H1 (cell line): ENCODE measurements around the gene NRXN3. TPM values are rescaled to one million over a fixed set of nuclear protein-coding genes. Genes with fewer than 3 reads are reported as not detected.

Experiments used
- CTCF ChIA-PET: fragments of 300-600 bp; sonication (Branson Sonifier 250); formaldehyde crosslinking; loops from one replicate; lab custom pipeline; 2021; ENCODE audit not compliant: partially characterized antibody; lab: Charles Lee
- POLR2A ChIA-PET: fragments of 300-600 bp; sonication (Branson Sonifier 250); formaldehyde crosslinking; loops from one replicate; lab custom pipeline; 2021; ENCODE audit warnings: inconsistent platforms; ENCODE audit not compliant: partially characterized antibody; lab: Charles Lee
- DNase-seq, 2 experiments: peaks; one replicate each; pipeline versions ENCODE4 v3.0.0 to v3.0.0-alpha.2; 2010 to 2022; ENCODE audit warnings: low spot score in 2 of 2, low read depth in 1 of 2, mixed read lengths in 1 of 2
- FAIRE-seq: peaks from 2 replicates; lab custom pipeline; 2011; peaks lifted over from hg19 to GRCh38; lab: Jason Lieb, UNC
- H2AFZ ChIP-seq: 2 replicates; pipeline ENCODE4 v1.8.1; 2012; ENCODE audit warnings: low read length, inconsistent platforms
- H2AK5ac ChIP-seq: 2 replicates; pipeline ENCODE4 v1.6.1; 2013; ENCODE audit warnings: low read depth, low read length
- H2BK120ac ChIP-seq: replicated peaks from 2 replicates; pipeline ENCODE3; 2013; ENCODE audit warnings: low read depth, low read length, inconsistent platforms
- H2BK12ac ChIP-seq: 2 replicates; pipeline ENCODE4 v1.6.1; 2013; ENCODE audit warnings: low read depth, low read length
- H2BK15ac ChIP-seq: 2 replicates; pipeline ENCODE4 v1.6.1; 2013; ENCODE audit warnings: low read length
- H2BK20ac ChIP-seq: 2 replicates; pipeline ENCODE4 v1.6.1; 2013; ENCODE audit warnings: low read length
- H2BK5ac ChIP-seq: 2 replicates; pipeline ENCODE4 v1.6.1; 2013; ENCODE audit warnings: low read depth, low read length
- H3K14ac ChIP-seq: 2 replicates; pipeline ENCODE4 v1.6.1; 2013; ENCODE audit warnings: inconsistent platforms; ENCODE audit not compliant: insufficient read length
- H3K18ac ChIP-seq: 2 replicates; pipeline ENCODE4 v1.6.1; 2013; ENCODE audit warnings: low read length; ENCODE audit errors: extremely low read depth
- H3K23ac ChIP-seq: 2 replicates; pipeline ENCODE4 v1.6.1; 2013; ENCODE audit warnings: inconsistent platforms; ENCODE audit not compliant: insufficient read length
- H3K23me2 ChIP-seq: 2 replicates; pipeline ENCODE4 v1.6.1; 2013; ENCODE audit warnings: low read depth, low read length
- H3K27ac ChIP-seq: 2 replicates; pipeline ENCODE4 v1.6.1; 2011; ENCODE audit warnings: low read depth, low read length, inconsistent platforms
- H3K27me3 ChIP-seq, 4 experiments: replicated peaks in 1 of 4; 1 replicate in 1 of 4; 2 replicates in 3 of 4; pipeline versions ENCODE4 v1.6.1 to v1.8.1; 2011 to 2013; ENCODE audit warnings: low read length in 3 of 4, mild to moderate bottlenecking in 3 of 4, inconsistent platforms in 2 of 4, mixed read lengths in 2 of 4, moderate library complexity in 1 of 4; ENCODE audit not compliant: control insufficient read depth in 3 of 4, insufficient read depth in 3 of 4; ENCODE audit errors: extremely low read depth in 1 of 4
- H3K36me3 ChIP-seq, 4 experiments: 2 replicates each; pipeline versions ENCODE4 v1.6.1 to v1.8.1; 2011 to 2013; ENCODE audit warnings: mild to moderate bottlenecking in 4 of 4, low read length in 3 of 4, moderate library complexity in 2 of 4, control low read depth in 1 of 4, inconsistent platforms in 1 of 4; ENCODE audit not compliant: insufficient read depth in 4 of 4, control insufficient read depth in 2 of 4
- H3K4ac ChIP-seq: replicated peaks from 2 replicates; pipeline ENCODE3; 2013; ENCODE audit warnings: low read length, low read depth, mixed read lengths, inconsistent platforms; ENCODE audit not compliant: insufficient read length
- H3K4me1 ChIP-seq, 4 experiments: replicated peaks in 1 of 4; 1 replicate in 1 of 4; 2 replicates in 3 of 4; pipeline versions ENCODE4 v1.6.1 to v1.8.1; 2011 to 2013; ENCODE audit warnings: low read length in 3 of 4, inconsistent platforms in 2 of 4, mixed read lengths in 1 of 4; ENCODE audit not compliant: insufficient read depth in 4 of 4, control insufficient read depth in 3 of 4
- H3K4me2 ChIP-seq, 2 experiments: 2 replicates each; pipeline versions ENCODE4 v1.6.1 to v1.8.1; 2011 to 2013; ENCODE audit warnings: low read depth in 2 of 2, low read length in 2 of 2, control low read depth in 1 of 2, inconsistent platforms in 1 of 2, mild to moderate bottlenecking in 1 of 2; ENCODE audit not compliant: insufficient read depth in 1 of 2
- H3K4me3 ChIP-seq, 4 experiments: fragments of 200-600, 300-600 bp in 1 of 4; sonication (generic), shearing (Covaris generic), sonication (Bioruptor Twin) in 1 of 4; 2 replicates each; pipeline versions ENCODE4 v1.5.1 to v1.8.1; 2011 to 2016; ENCODE audit warnings: low read length in 4 of 4, low read depth in 3 of 4, control low read depth in 2 of 4, inconsistent platforms in 2 of 4, mild to moderate bottlenecking in 2 of 4, mixed read lengths in 1 of 4, moderate library complexity in 1 of 4; ENCODE audit not compliant: insufficient read depth in 2 of 4; ENCODE audit errors: extremely low read depth in 1 of 4
- H3K56ac ChIP-seq: replicated peaks from 2 replicates; pipeline ENCODE3; 2013; ENCODE audit warnings: low read depth, mild to moderate bottlenecking, mixed read lengths, low read length, inconsistent platforms; ENCODE audit not compliant: insufficient read length
- H3K79me1 ChIP-seq: 2 replicates; pipeline ENCODE4 v1.6.1; 2013; ENCODE audit warnings: low read depth, low read length, control low read depth
- H3K79me2 ChIP-seq, 2 experiments: 2 replicates each; pipeline versions ENCODE4 v1.6.1 to v1.8.1; 2012 to 2013; ENCODE audit warnings: low read length in 2 of 2, mild to moderate bottlenecking in 2 of 2, inconsistent platforms in 1 of 2; ENCODE audit not compliant: insufficient read depth in 2 of 2, control insufficient read depth in 1 of 2
- H3K9ac ChIP-seq, 4 experiments: replicated peaks in 1 of 4; 1 replicate in 1 of 4; 2 replicates in 3 of 4; pipeline versions ENCODE4 v1.6.1 to v1.8.1; 2011 to 2013; ENCODE audit warnings: low read depth in 3 of 4, low read length in 3 of 4, control low read depth in 2 of 4, mild to moderate bottlenecking in 2 of 4, moderate library complexity in 2 of 4, inconsistent platforms in 1 of 4; ENCODE audit errors: extremely low read depth in 1 of 4
- H3K9me3 ChIP-seq, 2 experiments: 2 replicates each; pipeline versions ENCODE4 v1.6.1 to v1.8.1; 2012 to 2013; ENCODE audit warnings: mild to moderate bottlenecking in 2 of 2, moderate library complexity in 2 of 2, control low read depth in 1 of 2, inconsistent platforms in 1 of 2, low read depth in 1 of 2, low read length in 1 of 2, mixed read lengths in 1 of 2; ENCODE audit not compliant: insufficient read depth in 2 of 2
- H4K20me1 ChIP-seq, 2 experiments: replicated peaks in 1 of 2; 2 replicates each; pipeline versions ENCODE3 to v1.8.1; 2011 to 2013; ENCODE audit warnings: inconsistent platforms in 2 of 2, low read length in 2 of 2, mild to moderate bottlenecking in 1 of 2; ENCODE audit not compliant: insufficient read depth in 2 of 2, control insufficient read depth in 1 of 2
- H4K5ac ChIP-seq: 2 replicates; pipeline ENCODE4 v1.6.1; 2013; ENCODE audit warnings: low read length, low read depth, mixed read lengths, inconsistent platforms; ENCODE audit not compliant: insufficient read length
- H4K8ac ChIP-seq: 2 replicates; pipeline ENCODE4 v1.8.0; 2013; ENCODE audit warnings: mild to moderate bottlenecking, moderate library complexity, low read length, inconsistent platforms; ENCODE audit not compliant: insufficient read depth; ENCODE audit errors: extremely low read depth
- H4K91ac ChIP-seq: replicated peaks from 2 replicates; pipeline ENCODE3; 2013; ENCODE audit warnings: low read length, mixed read lengths, inconsistent platforms; ENCODE audit not compliant: insufficient read length
- ASH2L ChIP-seq: fragments of 200-600, 300-600 bp; sonication (generic); IDR thresholded peaks from one replicate; pipeline ENCODE4 v1.7.1; 2017; ENCODE audit warnings: low read length
- BRCA1 ChIP-seq: IDR thresholded peaks from 2 replicates; pipeline ENCODE4 v1.6.1; 2012; ENCODE audit warnings: low read depth, low read length, improper control_type of control experiment
- CHD1 ChIP-seq: IDR thresholded peaks from 2 replicates; pipeline ENCODE4 v1.6.1; 2012; ENCODE audit warnings: low read depth, low read length, improper control_type of control experiment
- CHD2 ChIP-seq: IDR thresholded peaks from 2 replicates; pipeline ENCODE4 v1.6.1; 2012; ENCODE audit warnings: low read length, improper control_type of control experiment
- CREB1 ChIP-seq: IDR thresholded peaks from 2 replicates; pipeline ENCODE4 v1.6.1; 2012; ENCODE audit warnings: inconsistent platforms
- EP300 ChIP-seq, 2 experiments: IDR thresholded peaks; 1 replicate in 1 of 2; 2 replicates in 1 of 2; pipeline ENCODE4 v1.6.1; 2011 to 2012; ENCODE audit warnings: low read depth in 2 of 2, low read length in 2 of 2, mild to moderate bottlenecking in 2 of 2, borderline replicate concordance in 1 of 2, inconsistent platforms in 1 of 2, moderate library complexity in 1 of 2
- GTF2F1 ChIP-seq: IDR thresholded peaks from 2 replicates; pipeline ENCODE4 v1.6.1; 2012; ENCODE audit warnings: low read depth, low read length, improper control_type of control experiment, borderline replicate concordance
- HDAC6 ChIP-seq: IDR thresholded peaks from one replicate; pipeline ENCODE4 v1.7.1; 2012; ENCODE audit warnings: low read depth, mild to moderate bottlenecking, inconsistent platforms, low read length, moderate library complexity
- PHF8 ChIP-seq: fragments of 200-600 bp; sonication (generic); conservative IDR thresholded peaks from 2 replicates; pipeline ENCODE4 v1.7.1; 2012; ENCODE audit warnings: low read depth, mild to moderate bottlenecking, inconsistent platforms, low read length, moderate library complexity
- SAP30 ChIP-seq: fragments of 300-600 bp; sonication (generic); IDR thresholded peaks from 2 replicates; pipeline ENCODE4 v1.7.1; 2012; ENCODE audit warnings: low read length, moderate library complexity, mild to moderate bottlenecking, inconsistent platforms; ENCODE audit not compliant: insufficient read depth, insufficient replicate concordance
- SIRT6 ChIP-seq: IDR thresholded peaks from one replicate; pipeline ENCODE4 v1.7.1; 2012; ENCODE audit warnings: low read length, inconsistent platforms
- SP1 ChIP-seq: IDR thresholded peaks from 2 replicates; pipeline ENCODE4 v1.6.1; 2011; ENCODE audit warnings: low read depth, low read length
- TAF7 ChIP-seq: optimal IDR thresholded peaks from 2 replicates; pipeline ENCODE3; 2011; ENCODE audit warnings: low read depth, mild to moderate bottlenecking, inconsistent platforms, low read length, moderate library complexity, borderline replicate concordance
- TBP ChIP-seq: IDR thresholded peaks from 2 replicates; pipeline ENCODE4 v1.6.1; 2011; ENCODE audit warnings: low read depth, low read length, improper control_type of control experiment
- WGBS, 2 experiments: shearing (Covaris generic) in 1 of 2; methylation state at CpG; one replicate each; pipeline versions ENCODE4 v1.1.6 to v1.1.7; 2013 to 2015; ENCODE audit warnings: low lambda C conversion rate in 2 of 2, mixed read lengths in 2 of 2, inconsistent platforms in 1 of 2, low coverage in 1 of 2, missing lambda C conversion rate in 1 of 2; ENCODE audit not compliant: insufficient replicate concordance in 2 of 2, insufficient coverage in 1 of 2, insufficient read length in 1 of 2; ENCODE audit errors: extremely low coverage in 1 of 2, missing lambda C conversion rate in 1 of 2; 5-methylcytosine and 5-hydroxymethylcytosine counted together
- polyA plus RNA-seq, 7 experiments: library from polyadenylated mRNA; depleted of rRNA in 3 of 7; stranded (reverse) in 5 of 7; unstranded in 2 of 7; fragments of >200 nt in 5 of 7; fragments of 200-250 nt in 2 of 7; gene quantifications; 1 replicate in 5 of 7; 2 replicates in 1 of 7; 4 replicates in 1 of 7; pipeline versions ENCODE4 v1.2.1 to v1.2.3, GENCODE V29; 2011 to 2013; ENCODE audit warnings: missing spikeins in 2 of 7, mixed read lengths in 2 of 7
- total RNA-seq: library from RNA; stranded (reverse); fragmentation: NEBNext Ultra II Directional; extraction: Animal tissue kit (Norgen Biotek cat#: 25700); gene quantifications from 2 replicates; pipeline ENCODE4 v1.2.1, GENCODE V29; 2021

The NRXN3 gene
- total and polyA plus RNA-seq, 2 of the 8 experiments (the other 6 are each of a cell fraction or from before 2014, with no cell fraction given): 2.6 to 4.1 TPM

DNA sequence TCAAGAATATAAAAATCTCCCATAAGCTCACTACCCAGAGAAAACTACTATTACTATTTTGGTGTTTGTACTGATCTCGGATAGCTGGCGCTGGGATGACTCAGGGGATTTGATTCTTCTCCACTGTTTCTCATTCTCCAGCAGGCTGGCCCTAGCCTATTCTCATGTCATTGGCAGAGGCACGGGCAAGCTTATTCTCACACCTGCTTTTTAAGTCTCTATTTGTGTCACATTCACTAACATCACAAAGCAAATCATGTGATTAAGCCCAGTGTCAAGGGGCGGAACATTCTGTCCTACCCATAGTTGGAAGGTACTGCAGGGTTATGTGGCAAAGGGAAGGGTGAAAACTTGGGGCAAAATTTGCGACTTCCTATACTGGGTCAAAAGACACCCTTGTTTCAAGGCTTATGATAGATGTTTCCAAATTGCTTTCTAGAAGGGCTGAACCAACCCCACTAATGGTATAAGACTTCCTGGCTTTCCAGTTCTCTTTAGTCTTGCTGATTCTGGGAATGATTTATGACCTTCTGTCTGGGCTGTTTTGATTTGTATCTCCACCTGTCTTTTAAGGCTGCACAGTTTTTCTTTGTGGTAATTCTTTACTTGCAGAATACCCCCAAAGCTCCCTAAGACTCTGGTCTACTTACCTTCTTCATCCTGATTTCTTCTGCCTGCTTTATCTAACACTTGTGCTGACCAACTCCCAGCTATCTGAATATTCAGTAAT lies 406.4 kb downstream of the NRXN3 start:
- Histone ChIP-seq H3K79me1 (no peaks in the 10 kb centered on the region), H3K9ac (no peak overlapping the region), H3K4ac (no peak overlapping the region), H3K79me2 (no peaks in the 10 kb centered on the region), H3K4me2 (no peak overlapping the region), H2AK5ac (no peak overlapping the region), H4K5ac (no peak overlapping the region), H3K23ac (no peak overlapping the region), H3K14ac (no peak overlapping the region), H3K4me1 (no peaks in the 10 kb centered on the region), H3K36me3 (peaks cover 0 to 6% (median 0%) of the 10 kb centered on the region in 4 experiments; a peak in 1 of 8 replicates), H3K9me3 (peaks cover 20 to 27% of the 10 kb centered on the region in 2 experiments), H2AFZ (no peak overlapping the region), H3K18ac (no peak overlapping the region), H4K91ac (no peak overlapping the region), H3K27ac (no peak overlapping the region), H2BK120ac (no peak overlapping the region), H3K56ac (no peak overlapping the region), H3K23me2 (no peaks in the 10 kb centered on the region), H4K20me1 (no peaks in the 10 kb centered on the region), H4K8ac (no peak overlapping the region), H2BK20ac (no peak overlapping the region), H3K27me3 (no peaks in the 10 kb centered on the region), H2BK5ac (no peak overlapping the region), H3K4me3 (no peak overlapping the region), H2BK12ac (no peak overlapping the region), H2BK15ac (no peak overlapping the region)
- 86% methylated on average over 5 of the region's 5 CpGs; no CpG with 5 or more reads in 1 of the 2 experiments for WGBS, 2 experiments
- ChIA-PET CTCF (interaction anchor here (0.8 to 7.3 kb wide), 4 partner anchors 9 to 19 kb away, joined by 3 to 54 read pairs (median 28); no protein-coding TSS in a partner anchor), POLR2A (no interaction called here)
- no peak for FAIRE-seq
- no peak for DNase-seq
- no peak for TF ChIP-seq ASH2L
- no peak for TF ChIP-seq SAP30
- TF ChIP-seq PHF8: no peak
- TF ChIP-seq BRCA1: no peak
- TF ChIP-seq HDAC6: no peak
- TF ChIP-seq TAF7: no peak
- no peak for TF ChIP-seq EP300 (IDR thresholded peaks at IDR 0.05; ENCODE audit: borderline replicate concordance in 1 of 2, low read depth in 2 of 2, low read length in 2 of 2)
- no peak for TF ChIP-seq SIRT6
- no peak for TF ChIP-seq CHD1
- TF ChIP-seq CREB1: no peak
- no peak for TF ChIP-seq TBP
- no peak for TF ChIP-seq CHD2
- no peak for TF ChIP-seq SP1
- no peak for TF ChIP-seq GTF2F1
